ENCODE measurements around the gene PCDHA1. TPM values are rescaled to one million over a fixed set of nuclear protein-coding genes. Genes with fewer than 3 reads are reported as not detected.

The PCDHA1 gene
- total and polyA plus RNA-seq, 2 of the 13 experiments (the other 11 are each of a cell fraction or from before 2014, with no cell fraction given), result not detected

DNA sequence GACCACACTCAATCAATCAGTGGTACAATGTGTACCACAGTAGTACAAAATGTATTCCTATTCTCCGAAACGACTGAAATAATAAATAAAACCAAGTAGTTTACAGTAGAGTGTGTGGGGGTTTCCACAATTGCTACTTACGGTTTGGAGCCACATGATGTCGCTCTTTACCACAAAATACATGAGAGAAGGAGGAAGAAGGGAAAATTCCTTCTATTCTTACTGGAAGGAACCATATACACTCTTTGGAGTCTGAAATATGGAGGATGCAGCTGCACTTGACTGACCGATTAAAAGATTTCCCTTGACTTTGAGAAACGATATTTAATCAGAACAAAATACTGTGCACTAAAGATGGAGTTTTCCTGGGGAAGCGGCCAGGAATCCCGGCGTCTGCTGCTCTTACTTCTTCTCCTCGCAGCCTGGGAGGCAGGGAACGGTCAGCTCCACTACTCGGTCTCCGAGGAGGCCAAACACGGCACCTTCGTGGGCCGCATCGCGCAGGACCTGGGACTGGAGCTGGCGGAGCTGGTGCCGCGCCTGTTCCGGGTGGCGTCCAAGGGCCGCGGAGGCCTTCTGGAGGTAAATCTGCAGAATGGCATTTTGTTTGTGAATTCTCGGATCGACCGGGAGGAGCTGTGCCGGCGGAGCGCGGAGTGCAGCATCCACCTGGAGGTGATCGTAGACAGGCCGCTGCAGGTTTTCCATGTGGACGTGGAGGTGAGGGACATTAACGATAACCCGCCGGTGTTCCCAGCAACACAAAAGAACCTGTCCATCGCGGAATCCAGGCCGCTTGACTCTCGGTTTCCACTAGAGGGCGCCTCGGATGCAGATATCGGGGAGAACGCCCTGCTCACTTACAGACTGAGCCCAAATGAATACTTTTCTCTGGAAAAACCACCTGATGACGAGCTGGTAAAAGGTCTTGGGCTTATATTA is 21.2 kb downstream of the PCDHA1 start, which contains the start of gene PCDHA4:
Gene PCDHA4, plus strand, starts transcription at position 235 of the 942 bp plus-strand sequence.
- FAIRE-seq (no peak), DNase-seq (ENCODE audit: low spot score) (peak; percentile 9), ATAC-seq (peak; percentile 74)
- Histone ChIP-seq H3K4me3 (replicated peaks in 1 of 3; ENCODE audit: insufficient read depth in 1 of 3, low read depth in 2 of 3, low read length in 3 of 3) (no peak within 1 kb of the TSS), H3K9me3 (ENCODE audit: low read length) (peaks cover 24% of the 10 kb centered on the region), H3K36me3 (replicated peaks in 1 of 2; ENCODE audit: control insufficient read depth in 1 of 2, insufficient read depth in 2 of 2, low read length in 2 of 2) (no peaks in the 10 kb centered on the region), H3K27ac (ENCODE audit: extremely low read length, insufficient read depth, low read length) (no peak within 1 kb of the TSS), H3K4me1 (ENCODE audit: insufficient read depth, low read length) (no peaks in the 10 kb centered on the region), H4K20me1 (ENCODE audit: insufficient read depth, low read length) (no peaks in the 10 kb centered on the region), H3K4me2 (ENCODE audit: low read depth, low read length) (no peak within 1 kb of the TSS), H3K27me3 (ENCODE audit: control insufficient read depth in 1 of 2, insufficient read depth in 2 of 2, low read length in 2 of 2) (no peaks in the 10 kb centered on the region; a peak in 1 of 5 replicates), H3K79me2 (ENCODE audit: insufficient read depth, low read length) (no peaks in the 10 kb centered on the region), H3K9ac (ENCODE audit: insufficient read depth, low read depth, low read length) (no peak within 1 kb of the TSS), H2AFZ (ENCODE audit: low read length) (no peak within 1 kb of the TSS)
- in situ Hi-C loops (cut with HindIII; ENCODE audit: extremely low pct_ligation_motif_present, low pct_unique_long_range_greater_than_20kb), result no loop called here
- BruUV-seq (replicated peaks), result no TSS peak
- POLR2A ChIA-PET, result no interaction called here
- CTCF ChIA-PET (ENCODE audit: low intra/inter-chr PET ratio, low total read pairs), result no interaction called here
- WGBS (ENCODE audit: low lambda C conversion rate), result 58% methylated on average over 24 of the region's 47 CpGs
- intact Hi-C loops (cut with micrococcal nuclease; ENCODE audit: unreplicated experiment), result no loop called here
- TF ChIP-seq, protein P1, sequence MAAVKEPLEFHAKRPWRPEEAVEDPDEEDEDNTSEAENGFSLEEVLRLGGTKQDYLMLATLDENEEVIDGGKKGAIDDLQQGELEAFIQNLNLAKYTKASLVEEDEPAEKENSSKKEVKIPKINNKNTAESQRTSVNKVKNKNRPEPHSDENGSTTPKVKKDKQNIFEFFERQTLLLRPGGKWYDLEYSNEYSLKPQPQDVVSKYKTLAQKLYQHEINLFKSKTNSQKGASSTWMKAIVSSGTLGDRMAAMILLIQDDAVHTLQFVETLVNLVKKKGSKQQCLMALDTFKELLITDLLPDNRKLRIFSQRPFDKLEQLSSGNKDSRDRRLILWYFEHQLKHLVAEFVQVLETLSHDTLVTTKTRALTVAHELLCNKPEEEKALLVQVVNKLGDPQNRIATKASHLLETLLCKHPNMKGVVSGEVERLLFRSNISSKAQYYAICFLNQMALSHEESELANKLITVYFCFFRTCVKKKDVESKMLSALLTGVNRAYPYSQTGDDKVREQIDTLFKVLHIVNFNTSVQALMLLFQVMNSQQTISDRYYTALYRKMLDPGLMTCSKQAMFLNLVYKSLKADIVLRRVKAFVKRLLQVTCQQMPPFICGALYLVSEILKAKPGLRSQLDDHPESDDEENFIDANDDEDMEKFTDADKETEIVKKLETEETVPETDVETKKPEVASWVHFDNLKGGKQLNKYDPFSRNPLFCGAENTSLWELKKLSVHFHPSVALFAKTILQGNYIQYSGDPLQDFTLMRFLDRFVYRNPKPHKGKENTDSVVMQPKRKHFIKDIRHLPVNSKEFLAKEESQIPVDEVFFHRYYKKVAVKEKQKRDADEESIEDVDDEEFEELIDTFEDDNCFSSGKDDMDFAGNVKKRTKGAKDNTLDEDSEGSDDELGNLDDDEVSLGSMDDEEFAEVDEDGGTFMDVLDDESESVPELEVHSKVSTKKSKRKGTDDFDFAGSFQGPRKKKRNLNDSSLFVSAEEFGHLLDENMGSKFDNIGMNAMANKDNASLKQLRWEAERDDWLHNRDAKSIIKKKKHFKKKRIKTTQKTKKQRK (IDR thresholded peaks at IDR 0.05; ENCODE audit: low read length), result no peak
- TF ChIP-seq HMGA1 (CRISPR knock-in tag; conservative IDR thresholded peaks at IDR 0.05) (no peak), SMC3 (IDR thresholded peaks at IDR 0.05; ENCODE audit: low read length) (no peak), PHF8 (CRISPR knock-in tag; IDR thresholded peaks at IDR 0.05) (no peak), NFE2L1 (CRISPR knock-in tag; IDR thresholded peaks at IDR 0.05; ENCODE audit: borderline replicate concordance) (no peak), CCDC6 (CRISPR knock-in tag; IDR thresholded peaks at IDR 0.05) (no peak), ZNF607 (CRISPR knock-in tag; IDR thresholded peaks at IDR 0.05; ENCODE audit: borderline replicate concordance) (no peak), GATA4 (IDR thresholded peaks at IDR 0.05; ENCODE audit: borderline replicate concordance, low read depth) (no peak)
- TF ChIP-seq, protein P2, sequence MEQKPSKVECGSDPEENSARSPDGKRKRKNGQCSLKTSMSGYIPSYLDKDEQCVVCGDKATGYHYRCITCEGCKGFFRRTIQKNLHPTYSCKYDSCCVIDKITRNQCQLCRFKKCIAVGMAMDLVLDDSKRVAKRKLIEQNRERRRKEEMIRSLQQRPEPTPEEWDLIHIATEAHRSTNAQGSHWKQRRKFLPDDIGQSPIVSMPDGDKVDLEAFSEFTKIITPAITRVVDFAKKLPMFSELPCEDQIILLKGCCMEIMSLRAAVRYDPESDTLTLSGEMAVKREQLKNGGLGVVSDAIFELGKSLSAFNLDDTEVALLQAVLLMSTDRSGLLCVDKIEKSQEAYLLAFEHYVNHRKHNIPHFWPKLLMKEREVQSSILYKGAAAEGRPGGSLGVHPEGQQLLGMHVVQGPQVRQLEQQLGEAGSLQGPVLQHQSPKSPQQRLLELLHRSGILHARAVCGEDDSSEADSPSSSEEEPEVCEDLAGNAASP (CRISPR knock-in tag; IDR thresholded peaks at IDR 0.05; ENCODE audit: borderline replicate concordance), result no peak
- TF ChIP-seq, protein P3, sequence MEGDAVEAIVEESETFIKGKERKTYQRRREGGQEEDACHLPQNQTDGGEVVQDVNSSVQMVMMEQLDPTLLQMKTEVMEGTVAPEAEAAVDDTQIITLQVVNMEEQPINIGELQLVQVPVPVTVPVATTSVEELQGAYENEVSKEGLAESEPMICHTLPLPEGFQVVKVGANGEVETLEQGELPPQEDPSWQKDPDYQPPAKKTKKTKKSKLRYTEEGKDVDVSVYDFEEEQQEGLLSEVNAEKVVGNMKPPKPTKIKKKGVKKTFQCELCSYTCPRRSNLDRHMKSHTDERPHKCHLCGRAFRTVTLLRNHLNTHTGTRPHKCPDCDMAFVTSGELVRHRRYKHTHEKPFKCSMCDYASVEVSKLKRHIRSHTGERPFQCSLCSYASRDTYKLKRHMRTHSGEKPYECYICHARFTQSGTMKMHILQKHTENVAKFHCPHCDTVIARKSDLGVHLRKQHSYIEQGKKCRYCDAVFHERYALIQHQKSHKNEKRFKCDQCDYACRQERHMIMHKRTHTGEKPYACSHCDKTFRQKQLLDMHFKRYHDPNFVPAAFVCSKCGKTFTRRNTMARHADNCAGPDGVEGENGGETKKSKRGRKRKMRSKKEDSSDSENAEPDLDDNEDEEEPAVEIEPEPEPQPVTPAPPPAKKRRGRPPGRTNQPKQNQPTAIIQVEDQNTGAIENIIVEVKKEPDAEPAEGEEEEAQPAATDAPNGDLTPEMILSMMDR (CRISPR knock-in tag; IDR thresholded peaks at IDR 0.05), result peak; percentile 39
- TF ChIP-seq, protein P4, sequence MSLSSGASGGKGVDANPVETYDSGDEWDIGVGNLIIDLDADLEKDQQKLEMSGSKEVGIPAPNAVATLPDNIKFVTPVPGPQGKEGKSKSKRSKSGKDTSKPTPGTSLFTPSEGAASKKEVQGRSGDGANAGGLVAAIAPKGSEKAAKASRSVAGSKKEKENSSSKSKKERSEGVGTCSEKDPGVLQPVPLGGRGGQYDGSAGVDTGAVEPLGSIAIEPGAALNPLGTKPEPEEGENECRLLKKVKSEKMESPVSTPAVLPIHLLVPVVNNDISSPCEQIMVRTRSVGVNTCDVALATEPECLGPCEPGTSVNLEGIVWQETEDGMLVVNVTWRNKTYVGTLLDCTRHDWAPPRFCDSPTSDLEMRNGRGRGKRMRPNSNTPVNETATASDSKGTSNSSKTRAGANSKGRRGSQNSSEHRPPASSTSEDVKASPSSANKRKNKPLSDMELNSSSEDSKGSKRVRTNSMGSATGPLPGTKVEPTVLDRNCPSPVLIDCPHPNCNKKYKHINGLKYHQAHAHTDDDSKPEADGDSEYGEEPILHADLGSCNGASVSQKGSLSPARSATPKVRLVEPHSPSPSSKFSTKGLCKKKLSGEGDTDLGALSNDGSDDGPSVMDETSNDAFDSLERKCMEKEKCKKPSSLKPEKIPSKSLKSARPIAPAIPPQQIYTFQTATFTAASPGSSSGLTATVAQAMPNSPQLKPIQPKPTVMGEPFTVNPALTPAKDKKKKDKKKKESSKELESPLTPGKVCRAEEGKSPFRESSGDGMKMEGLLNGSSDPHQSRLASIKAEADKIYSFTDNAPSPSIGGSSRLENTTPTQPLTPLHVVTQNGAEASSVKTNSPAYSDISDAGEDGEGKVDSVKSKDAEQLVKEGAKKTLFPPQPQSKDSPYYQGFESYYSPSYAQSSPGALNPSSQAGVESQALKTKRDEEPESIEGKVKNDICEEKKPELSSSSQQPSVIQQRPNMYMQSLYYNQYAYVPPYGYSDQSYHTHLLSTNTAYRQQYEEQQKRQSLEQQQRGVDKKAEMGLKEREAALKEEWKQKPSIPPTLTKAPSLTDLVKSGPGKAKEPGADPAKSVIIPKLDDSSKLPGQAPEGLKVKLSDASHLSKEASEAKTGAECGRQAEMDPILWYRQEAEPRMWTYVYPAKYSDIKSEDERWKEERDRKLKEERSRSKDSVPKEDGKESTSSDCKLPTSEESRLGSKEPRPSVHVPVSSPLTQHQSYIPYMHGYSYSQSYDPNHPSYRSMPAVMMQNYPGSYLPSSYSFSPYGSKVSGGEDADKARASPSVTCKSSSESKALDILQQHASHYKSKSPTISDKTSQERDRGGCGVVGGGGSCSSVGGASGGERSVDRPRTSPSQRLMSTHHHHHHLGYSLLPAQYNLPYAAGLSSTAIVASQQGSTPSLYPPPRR (CRISPR knock-in tag; IDR thresholded peaks at IDR 0.05; ENCODE audit: borderline replicate concordance), result no peak
